Measurements from ENCODE around the gene ZNF579. TPM values are rescaled to one million over a fixed set of nuclear protein-coding genes. Genes with fewer than 3 reads are reported as not detected.
A peak's percentile ranks its signal among the peaks of the same experiment; 100 is the strongest.

ZNF579 gene
- total and polyA plus RNA-seq, 7 experiments from 2014 or later, result 0.50 to 11.0 (median 6.1) TPM

GRCh38 chr19:55543567-55543966 is 37.1 kb downstream of the ZNF579 start:
- Histone ChIP-seq H3K36me3 (ENCODE audit: control insufficient read depth in 2 of 3, insufficient read depth in 3 of 3, low read length in 3 of 3) (no peaks in the 10 kb centered on the region), H3K4me1 (ENCODE audit: control insufficient read depth in 2 of 2, insufficient read depth in 2 of 2, low read length in 2 of 2) (no peaks in the 10 kb centered on the region), H3K27me3 (ENCODE audit: control insufficient read depth in 2 of 2, insufficient read depth in 2 of 2, low read length in 2 of 2) (no peaks in the 10 kb centered on the region), H3K27ac (ENCODE audit: low read depth, low read length) (no peak overlapping the region), H3K4me3 (ENCODE audit: low read length) (no peak overlapping the region), H3K9me3 (ENCODE audit: control insufficient read depth in 2 of 3, low read length in 3 of 3) (no peaks in the 10 kb centered on the region)
- Mint-ChIP-seq H3K27ac (no peak overlapping the region), H3K4me3 (no peak overlapping the region), H3K27me3 (peaks cover 11 to 38% (median 21%) of the 10 kb centered on the region in 5 donors), H3K36me3 (no peaks in the 10 kb centered on the region), H3K9me3 (peaks cover 0 to 6% (median 0%) of the 10 kb centered on the region in 11 donors), H3K4me1 (peaks cover 0 to 10% (median 0%) of the 10 kb centered on the region in 7 donors)
- ATAC-seq (no peak), DNase-seq (no peak)
- intact Hi-C loops (cut with micrococcal nuclease), result no loop called here
- POLR2A ChIA-PET, result no interaction called here
- CTCF ChIA-PET, result no interaction called here

DNA sequence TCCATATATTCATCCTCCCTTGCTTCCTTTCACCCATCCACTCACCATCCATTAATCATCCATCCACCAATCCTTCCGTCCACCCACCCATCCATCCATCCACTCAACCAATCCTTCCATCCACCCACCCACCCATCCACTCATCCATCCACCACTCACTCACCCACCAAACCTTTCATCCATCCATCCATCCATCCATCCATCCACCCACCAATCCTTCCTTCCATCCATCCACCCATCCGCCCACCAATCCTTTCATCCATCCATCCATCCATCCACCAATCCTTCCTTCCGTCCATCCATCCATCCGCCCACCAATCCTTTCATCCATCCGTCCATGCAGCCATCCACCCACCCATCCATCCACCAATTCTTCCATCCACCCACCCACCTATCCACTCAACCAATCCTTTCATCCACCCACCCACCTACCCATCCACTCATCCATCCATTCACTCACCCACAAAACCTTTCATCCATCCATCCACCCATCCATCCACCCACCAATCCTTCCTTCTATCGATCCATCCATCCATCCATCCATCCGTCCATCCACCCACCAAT is 38.3 kb downstream of the ZNF579 start:
- H3K36me3 Mint-ChIP-seq, result no peaks in the 10 kb centered on the region
- peaks cover 0 to 10% (median 0%) of the 10 kb centered on the region in 7 donors for H3K4me1 Mint-ChIP-seq
- DNase-seq (no peak), ATAC-seq (no peak)
- peaks cover 4 to 29% (median 16%) of the 10 kb centered on the region in 5 donors for H3K27me3 Mint-ChIP-seq
- Histone ChIP-seq H3K36me3 (ENCODE audit: control insufficient read depth in 2 of 3, insufficient read depth in 3 of 3, low read length in 3 of 3) (no peaks in the 10 kb centered on the region), H3K9me3 (ENCODE audit: control insufficient read depth in 2 of 3, low read length in 3 of 3) (no peaks in the 10 kb centered on the region), H3K4me1 (ENCODE audit: control insufficient read depth in 2 of 2, insufficient read depth in 2 of 2, low read length in 2 of 2) (no peaks in the 10 kb centered on the region), H3K27ac (ENCODE audit: low read depth, low read length) (no peak overlapping the region), H3K27me3 (ENCODE audit: control insufficient read depth in 2 of 2, insufficient read depth in 2 of 2, low read length in 2 of 2) (no peaks in the 10 kb centered on the region), H3K4me3 (ENCODE audit: low read length) (no peak overlapping the region)
- ChIA-PET CTCF (no interaction called here), POLR2A (no interaction called here)
- peaks cover 0 to 6% (median 0%) of the 10 kb centered on the region in 11 donors for H3K9me3 Mint-ChIP-seq
- intact Hi-C loops (cut with micrococcal nuclease), result no loop called here
- peak overlapping the region in 1 of 9 donors; percentile 42 for H3K27ac Mint-ChIP-seq
- H3K4me3 Mint-ChIP-seq, result no peak overlapping the region

GRCh38 chr19:55541091-55541490 is 39.6 kb downstream of the ZNF579 start:
- Histone ChIP-seq H3K4me3 (ENCODE audit: low read length) (no peak overlapping the region), H3K27me3 (ENCODE audit: control insufficient read depth in 2 of 2, insufficient read depth in 2 of 2, low read length in 2 of 2) (no peaks in the 10 kb centered on the region), H3K9me3 (ENCODE audit: control insufficient read depth in 2 of 3, low read length in 3 of 3) (no peaks in the 10 kb centered on the region), H3K27ac (ENCODE audit: low read depth, low read length) (no peak overlapping the region), H3K4me1 (ENCODE audit: control insufficient read depth in 2 of 2, insufficient read depth in 2 of 2, low read length in 2 of 2) (no peaks in the 10 kb centered on the region), H3K36me3 (ENCODE audit: control insufficient read depth in 2 of 3, insufficient read depth in 3 of 3, low read length in 3 of 3) (no peaks in the 10 kb centered on the region)
- peaks cover 0 to 6% (median 0%) of the 10 kb centered on the region in 11 donors for H3K9me3 Mint-ChIP-seq
- DNase-seq, result no peak
- CTCF ChIA-PET, result no interaction called here
- ATAC-seq, result no peak
- H3K36me3 Mint-ChIP-seq, result no peaks in the 10 kb centered on the region
- peaks cover 2 to 20% (median 12%) of the 10 kb centered on the region in 5 donors for H3K27me3 Mint-ChIP-seq
- intact Hi-C loops (cut with micrococcal nuclease), result no loop called here
- H3K4me1 Mint-ChIP-seq, result peaks cover 0 to 10% (median 0%) of the 10 kb centered on the region in 7 donors
- no peak overlapping the region for H3K27ac Mint-ChIP-seq
- no peak overlapping the region for H3K4me3 Mint-ChIP-seq
- POLR2A ChIA-PET, result no interaction called here

- POLR2A ChIA-PET, result no interaction called here
- DNase-seq (no peak), ATAC-seq (no peak)
- Histone ChIP-seq H3K36me3 (ENCODE audit: control insufficient read depth in 2 of 3, insufficient read depth in 3 of 3, low read length in 3 of 3) (no peaks in the 10 kb centered on the region), H3K4me1 (ENCODE audit: control insufficient read depth in 2 of 2, insufficient read depth in 2 of 2, low read length in 2 of 2) (no peaks in the 10 kb centered on the region), H3K27me3 (ENCODE audit: control insufficient read depth in 2 of 2, insufficient read depth in 2 of 2, low read length in 2 of 2) (no peaks in the 10 kb centered on the region), H3K4me3 (ENCODE audit: low read length) (no peak overlapping the region), H3K9me3 (ENCODE audit: control insufficient read depth in 2 of 3, low read length in 3 of 3) (no peaks in the 10 kb centered on the region), H3K27ac (ENCODE audit: low read depth, low read length) (no peak overlapping the region)
- peaks cover 0 to 6% (median 0%) of the 10 kb centered on the region in 7 donors for H3K4me1 Mint-ChIP-seq
- no peaks in the 10 kb centered on the region for H3K36me3 Mint-ChIP-seq
- CTCF ChIA-PET, result no interaction called here
- H3K4me3 Mint-ChIP-seq, result no peak overlapping the region
- H3K27me3 Mint-ChIP-seq, result peaks cover 1 to 16% (median 7%) of the 10 kb centered on the region in 5 donors
- peaks cover 0 to 6% (median 0%) of the 10 kb centered on the region in 11 donors for H3K9me3 Mint-ChIP-seq
- H3K27ac Mint-ChIP-seq, result peak overlapping the region in 1 of 9 donors; percentile 59
- intact Hi-C loops (cut with micrococcal nuclease), result no loop called here
Measured at GRCh38 chr19:55540619-55541018, 40.0 kb downstream of the ZNF579 start.

DNA sequence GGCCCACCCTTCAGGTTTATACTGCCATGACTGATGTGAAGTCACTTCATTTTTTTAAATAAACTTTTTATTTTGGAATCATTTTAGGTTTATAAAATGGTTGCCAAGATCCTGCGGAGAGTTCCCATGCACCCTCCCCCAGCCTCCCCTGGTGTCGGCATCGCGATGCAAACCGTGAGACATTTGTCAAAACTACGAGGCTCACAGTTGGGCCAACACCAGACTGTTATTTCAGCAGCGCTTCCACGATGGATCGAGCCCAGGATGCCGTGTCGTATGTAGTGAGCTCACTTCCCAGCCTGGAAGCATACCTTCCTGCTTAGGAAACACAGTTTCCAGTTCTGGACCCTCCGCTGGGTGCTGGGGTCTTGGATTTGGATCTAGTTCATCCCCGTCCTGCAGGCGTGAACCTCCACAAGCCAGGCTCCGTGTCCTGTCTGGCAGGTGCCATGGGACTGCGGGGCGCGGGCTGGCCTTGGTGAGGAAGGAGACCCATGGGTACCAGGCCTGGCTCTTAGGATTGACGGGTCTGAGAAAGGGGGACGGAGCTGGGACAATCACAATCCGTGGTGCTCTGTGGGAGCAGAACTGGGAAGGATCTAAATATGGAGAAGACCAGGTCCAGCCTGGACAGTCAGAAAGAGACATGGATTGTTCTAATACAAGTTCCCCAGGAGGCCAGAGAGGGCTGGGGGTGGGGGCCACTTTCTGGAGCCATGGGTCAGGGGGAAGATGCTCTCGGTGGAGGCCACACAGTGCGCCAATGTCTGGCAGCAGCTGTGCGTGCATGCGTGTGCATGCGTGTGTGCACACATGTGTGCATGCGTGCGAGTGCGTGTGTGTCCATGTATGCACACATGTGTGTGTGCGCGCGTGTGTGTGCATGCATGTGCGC is 41.3 kb downstream of the ZNF579 start:
- Histone ChIP-seq H3K4me3 (ENCODE audit: low read length) (no peak overlapping the region), H3K27me3 (ENCODE audit: control insufficient read depth in 2 of 2, insufficient read depth in 2 of 2, low read length in 2 of 2) (no peaks in the 10 kb centered on the region), H3K36me3 (ENCODE audit: control insufficient read depth in 2 of 3, insufficient read depth in 3 of 3, low read length in 3 of 3) (no peaks in the 10 kb centered on the region), H3K9me3 (ENCODE audit: control insufficient read depth in 2 of 3, low read length in 3 of 3) (no peaks in the 10 kb centered on the region), H3K27ac (ENCODE audit: low read depth, low read length) (no peak overlapping the region), H3K4me1 (ENCODE audit: control insufficient read depth in 2 of 2, insufficient read depth in 2 of 2, low read length in 2 of 2) (no peaks in the 10 kb centered on the region)
- Mint-ChIP-seq H3K27me3 (peaks cover 0 to 9% (median 0%) of the 10 kb centered on the region in 5 donors), H3K27ac (no peak overlapping the region), H3K4me1 (no peaks in the 10 kb centered on the region), H3K9me3 (peaks cover 0 to 6% (median 0%) of the 10 kb centered on the region in 11 donors), H3K4me3 (no peak overlapping the region), H3K36me3 (no peaks in the 10 kb centered on the region)
- ChIA-PET POLR2A (no interaction called here), CTCF (interaction anchor here (0.5 kb wide), 1 partner anchor 93 kb away, joined by 3 read pairs; no protein-coding TSS in a partner anchor)
- ATAC-seq, result no peak
- DNase-seq, result no peak
- intact Hi-C loops (cut with micrococcal nuclease), result no loop called here

DNA sequence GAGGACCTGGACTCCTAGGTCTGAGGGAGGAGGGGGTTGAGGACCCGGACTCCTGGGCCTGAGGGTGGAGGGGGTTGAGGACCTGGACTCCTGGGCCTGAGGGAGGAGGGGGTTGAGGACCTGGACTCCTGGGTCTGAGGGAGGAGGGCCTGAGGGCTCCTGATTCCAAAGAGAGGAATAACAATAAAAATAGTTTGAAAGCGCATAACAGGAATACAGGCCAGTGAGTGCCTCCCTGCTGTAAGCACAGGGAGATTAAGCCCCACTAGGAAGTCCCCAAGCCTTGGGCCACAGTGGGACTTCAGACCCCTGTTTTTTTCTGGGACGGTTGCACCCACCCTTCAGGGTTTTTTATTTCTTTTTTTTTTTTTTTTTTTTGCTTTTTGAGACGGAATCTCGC is 42.5 kb downstream of the ZNF579 start:
- ChIA-PET POLR2A (no interaction called here), CTCF (no interaction called here)
- no peaks in the 10 kb centered on the region for H3K4me1 Mint-ChIP-seq
- no peaks in the 10 kb centered on the region for H3K9me3 ChIP-seq (ENCODE audit: control insufficient read depth in 2 of 3, low read length in 3 of 3)
- H3K4me3 ChIP-seq (ENCODE audit: low read length), result no peak overlapping the region
- H3K4me1 ChIP-seq (ENCODE audit: control insufficient read depth in 2 of 2, insufficient read depth in 2 of 2, low read length in 2 of 2), result no peaks in the 10 kb centered on the region
- no peaks in the 10 kb centered on the region for H3K36me3 Mint-ChIP-seq
- no peaks in the 10 kb centered on the region for H3K27me3 ChIP-seq (ENCODE audit: control insufficient read depth in 2 of 2, insufficient read depth in 2 of 2, low read length in 2 of 2)
- peaks cover 0 to 6% (median 0%) of the 10 kb centered on the region in 5 donors for H3K27me3 Mint-ChIP-seq
- H3K36me3 ChIP-seq (ENCODE audit: control insufficient read depth in 2 of 3, insufficient read depth in 3 of 3, low read length in 3 of 3), result no peaks in the 10 kb centered on the region
- no peak overlapping the region for H3K4me3 Mint-ChIP-seq
- H3K27ac ChIP-seq (ENCODE audit: low read depth, low read length), result no peak overlapping the region
- H3K27ac Mint-ChIP-seq, result no peak overlapping the region
- DNase-seq (no peak), ATAC-seq (no peak)
- peaks cover 0 to 3% (median 0%) of the 10 kb centered on the region in 11 donors for H3K9me3 Mint-ChIP-seq
- intact Hi-C loops (cut with micrococcal nuclease), result no loop called here
